ENCODE results near the gene RAB31.

DNA sequence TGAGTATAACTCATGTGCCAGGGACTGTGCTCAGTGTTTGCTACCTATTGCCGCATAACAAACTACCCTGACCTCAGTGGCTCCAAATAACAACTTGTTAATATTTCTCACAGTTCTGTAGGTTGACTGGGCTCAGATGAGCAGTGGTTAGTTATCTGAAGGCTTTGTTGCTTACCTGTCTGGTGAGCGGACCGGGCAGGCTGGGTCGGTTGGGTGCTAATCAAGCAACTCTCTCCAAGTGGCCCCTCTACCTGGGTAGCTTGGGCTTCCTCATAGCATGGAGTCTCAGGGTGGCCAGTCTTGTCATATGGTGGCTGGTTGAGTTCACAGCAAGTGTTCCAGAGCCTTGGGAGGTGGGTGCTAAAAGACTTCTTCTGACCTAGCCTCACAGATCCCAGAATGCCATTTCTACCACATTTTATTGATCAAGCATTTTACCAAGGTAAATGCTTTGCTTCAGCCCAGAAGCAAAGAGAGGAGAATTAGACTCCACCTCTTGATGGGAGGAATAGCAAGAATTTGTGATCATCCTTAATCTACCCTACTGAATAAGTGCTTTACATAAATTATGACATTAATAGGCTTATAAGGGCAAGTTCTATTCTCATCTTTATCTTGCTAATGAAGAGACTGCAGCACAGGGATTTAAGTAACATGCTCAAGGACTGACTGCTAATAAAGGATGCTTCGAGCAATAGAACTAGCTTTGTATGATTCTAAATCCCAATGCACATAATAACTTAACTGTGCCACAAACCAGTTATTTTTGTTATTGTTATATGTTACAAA is 16.9 kb downstream of the RAB31 start:
- TF ChIP-seq POLR2A (IDR thresholded peaks at IDR 0.05), result no peak
- TF ChIP-seq, protein P1, sequence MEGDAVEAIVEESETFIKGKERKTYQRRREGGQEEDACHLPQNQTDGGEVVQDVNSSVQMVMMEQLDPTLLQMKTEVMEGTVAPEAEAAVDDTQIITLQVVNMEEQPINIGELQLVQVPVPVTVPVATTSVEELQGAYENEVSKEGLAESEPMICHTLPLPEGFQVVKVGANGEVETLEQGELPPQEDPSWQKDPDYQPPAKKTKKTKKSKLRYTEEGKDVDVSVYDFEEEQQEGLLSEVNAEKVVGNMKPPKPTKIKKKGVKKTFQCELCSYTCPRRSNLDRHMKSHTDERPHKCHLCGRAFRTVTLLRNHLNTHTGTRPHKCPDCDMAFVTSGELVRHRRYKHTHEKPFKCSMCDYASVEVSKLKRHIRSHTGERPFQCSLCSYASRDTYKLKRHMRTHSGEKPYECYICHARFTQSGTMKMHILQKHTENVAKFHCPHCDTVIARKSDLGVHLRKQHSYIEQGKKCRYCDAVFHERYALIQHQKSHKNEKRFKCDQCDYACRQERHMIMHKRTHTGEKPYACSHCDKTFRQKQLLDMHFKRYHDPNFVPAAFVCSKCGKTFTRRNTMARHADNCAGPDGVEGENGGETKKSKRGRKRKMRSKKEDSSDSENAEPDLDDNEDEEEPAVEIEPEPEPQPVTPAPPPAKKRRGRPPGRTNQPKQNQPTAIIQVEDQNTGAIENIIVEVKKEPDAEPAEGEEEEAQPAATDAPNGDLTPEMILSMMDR (IDR thresholded peaks at IDR 0.05), result no peak
